Gastroesophageal sphincter (tissue), 4 donors: ENCODE results near the gene ADPGK. TPM values are rescaled to one million over a fixed set of nuclear protein-coding genes. Genes with fewer than 3 reads are reported as not detected.

Experiments used
- ATAC-seq: fragments of 150-250 bp; one replicate; pipeline ENCODE4 v1.9.1; 2016; ENCODE audit warnings: mild to moderate bottlenecking, moderate library complexity
- H3K27ac ChIP-seq, 4 donors: fragments of 200-600 bp; sonication (generic) in 3 of 4; 1 replicate in 3 of 4; 2 replicates in 1 of 4; pipeline ENCODE4 v1.5.1; 2016 to 2019
- H3K27me3 ChIP-seq: fragments of 200-600 bp; sonication (generic); one replicate; pipeline ENCODE4 v1.5.1; 2019
- H3K36me3 ChIP-seq, 2 donors: fragments of 200-600 bp; sonication (generic); one replicate each; pipeline ENCODE4 v1.5.1; 2019; ENCODE audit warnings: control low read depth in 1 of 2
- H3K4me1 ChIP-seq, 3 donors: fragments of 200-600 bp; sonication (generic); 1 replicate in 2 of 3; 2 replicates in 1 of 3; pipeline ENCODE4 v1.5.1; 2016 to 2019; ENCODE audit warnings: control low read depth in 2 of 3
- H3K4me3 ChIP-seq, 2 donors: fragments of 200-600 bp; sonication (generic); one replicate each; pipeline ENCODE4 v1.5.1; 2019; ENCODE audit warnings: mild to moderate bottlenecking in 1 of 2, moderate library complexity in 1 of 2
- H3K9me3 ChIP-seq, 3 donors: fragments of 200-600 bp; sonication (generic); one replicate each; pipeline ENCODE4 v1.5.1; 2017 to 2019; ENCODE audit warnings: control low read depth in 2 of 3
- EP300 ChIP-seq: sonication (generic); formaldehyde crosslinking; IDR thresholded peaks from one replicate; pipeline ENCODE4 v1.6.1; 2017; ENCODE audit warnings: antibody characterized with exemption, mild to moderate bottlenecking
- POLR2A ChIP-seq, 2 donors: fragments of 450-650 bp; IDR thresholded peaks; one replicate each; pipeline ENCODE4 v1.6.1; 2017; ENCODE audit warnings: antibody characterized with exemption in 2 of 2, mild to moderate bottlenecking in 2 of 2, moderate library complexity in 1 of 2
- POLR2AphosphoS5 ChIP-seq: sonication (generic); formaldehyde crosslinking; IDR thresholded peaks from one replicate; pipeline ENCODE4 v1.6.1; 2017; ENCODE audit warnings: antibody characterized with exemption
- WGBS, 2 donors: methylation state at CpG; one replicate each; pipeline ENCODE4 v1.1.5; 2018; ENCODE audit warnings: low coverage in 1 of 2; 5-methylcytosine and 5-hydroxymethylcytosine counted together
- total RNA-seq, 4 donors: library from RNA; depleted of rRNA; stranded (reverse); fragments of >200 nt; gene quantifications; one replicate each; pipeline ENCODE4 v1.1.0, GENCODE V29; 2016
- TF ChIP-seq, protein P1 (sequence below), 4 experiments: fragments of 200-600 bp in 2 of 4; fragments of 450-650 bp in 2 of 4; sonication (generic) in 1 of 4; IDR thresholded peaks; one replicate each; pipeline ENCODE4 v1.5.1; 2017 to 2019; ENCODE audit warnings: antibody characterized with exemption in 4 of 4, mild to moderate bottlenecking in 2 of 4, moderate library complexity in 2 of 4

ADPGK gene
- total RNA-seq, 4 donors from 2014 or later, result 19.7 to 52.1 (median 36.1) TPM

DNA sequence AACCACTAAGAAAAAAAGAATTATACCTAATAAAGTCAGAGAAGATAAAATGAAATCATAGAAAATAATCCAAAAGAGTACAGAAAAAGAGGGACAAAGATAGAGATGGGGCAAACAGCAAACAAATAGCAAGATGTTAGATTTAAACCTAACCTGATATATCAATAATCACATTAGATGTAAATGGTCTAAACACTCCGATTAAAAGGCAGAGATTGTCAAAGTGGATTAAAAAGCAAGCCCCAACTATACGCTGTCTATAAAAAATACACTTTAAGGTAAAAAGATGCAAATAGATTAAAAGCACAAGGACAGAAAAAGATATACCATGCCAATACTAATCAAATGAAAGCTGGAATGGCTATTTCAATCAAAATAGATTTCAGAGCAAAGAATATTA is 16.8 kb downstream of the ADPGK start:
- no peak overlapping the region for H3K27ac ChIP-seq
- no peak for ATAC-seq
- peaks cover 3 to 92% of the 10 kb centered on the region in 2 donors for H3K36me3 ChIP-seq
- H3K9me3 ChIP-seq, result peaks cover 0 to 22% (median 0%) of the 10 kb centered on the region in 3 donors
- TF ChIP-seq POLR2AphosphoS5, result no peak
- TF ChIP-seq, protein P1, sequence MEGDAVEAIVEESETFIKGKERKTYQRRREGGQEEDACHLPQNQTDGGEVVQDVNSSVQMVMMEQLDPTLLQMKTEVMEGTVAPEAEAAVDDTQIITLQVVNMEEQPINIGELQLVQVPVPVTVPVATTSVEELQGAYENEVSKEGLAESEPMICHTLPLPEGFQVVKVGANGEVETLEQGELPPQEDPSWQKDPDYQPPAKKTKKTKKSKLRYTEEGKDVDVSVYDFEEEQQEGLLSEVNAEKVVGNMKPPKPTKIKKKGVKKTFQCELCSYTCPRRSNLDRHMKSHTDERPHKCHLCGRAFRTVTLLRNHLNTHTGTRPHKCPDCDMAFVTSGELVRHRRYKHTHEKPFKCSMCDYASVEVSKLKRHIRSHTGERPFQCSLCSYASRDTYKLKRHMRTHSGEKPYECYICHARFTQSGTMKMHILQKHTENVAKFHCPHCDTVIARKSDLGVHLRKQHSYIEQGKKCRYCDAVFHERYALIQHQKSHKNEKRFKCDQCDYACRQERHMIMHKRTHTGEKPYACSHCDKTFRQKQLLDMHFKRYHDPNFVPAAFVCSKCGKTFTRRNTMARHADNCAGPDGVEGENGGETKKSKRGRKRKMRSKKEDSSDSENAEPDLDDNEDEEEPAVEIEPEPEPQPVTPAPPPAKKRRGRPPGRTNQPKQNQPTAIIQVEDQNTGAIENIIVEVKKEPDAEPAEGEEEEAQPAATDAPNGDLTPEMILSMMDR (IDR thresholded peaks at IDR 0.05), result no peak
- no peak overlapping the region for H3K4me3 ChIP-seq
- no peaks in the 10 kb centered on the region for H3K27me3 ChIP-seq
- H3K4me1 ChIP-seq, result no peaks in the 10 kb centered on the region
- WGBS, 2 donors, result 100% methylated on average over 2 of the region's 2 CpGs

DNA sequence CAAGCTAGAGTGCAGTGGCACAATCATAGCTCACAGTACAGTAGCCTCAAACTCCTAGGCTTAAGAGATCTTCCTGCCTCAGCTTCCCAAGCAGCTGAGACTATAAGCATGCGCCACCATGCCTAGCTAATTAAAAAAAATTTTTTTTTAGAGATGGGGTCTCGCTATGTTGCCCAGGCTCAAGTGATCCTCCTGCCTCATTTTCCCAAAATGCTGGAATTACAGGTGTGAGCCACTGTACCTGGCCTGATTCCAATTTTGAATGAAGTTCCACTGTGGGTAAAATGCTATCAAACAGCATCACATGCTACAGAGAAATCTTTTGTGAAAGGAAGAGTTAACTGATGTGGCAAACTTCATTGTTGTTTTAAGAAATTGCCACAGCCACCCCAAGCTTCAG is 17.5 kb downstream of the ADPGK start:
- Histone ChIP-seq H3K27ac (no peak overlapping the region), H3K27me3 (no peaks in the 10 kb centered on the region), H3K4me1 (no peaks in the 10 kb centered on the region), H3K9me3 (peaks cover 0 to 22% (median 0%) of the 10 kb centered on the region in 3 donors), H3K36me3 (peaks cover 0 to 92% of the 10 kb centered on the region in 2 donors), H3K4me3 (no peak overlapping the region)
- no peak for ATAC-seq
- TF ChIP-seq, protein P1 (IDR thresholded peaks at IDR 0.05), result no peak
- TF ChIP-seq POLR2AphosphoS5 (no peak), POLR2A (IDR thresholded peaks at IDR 0.05) (no peak), EP300 (no peak)
- WGBS, 2 donors, result 100% methylated on average over 1 to 2 of the region's 2 CpGs

DNA sequence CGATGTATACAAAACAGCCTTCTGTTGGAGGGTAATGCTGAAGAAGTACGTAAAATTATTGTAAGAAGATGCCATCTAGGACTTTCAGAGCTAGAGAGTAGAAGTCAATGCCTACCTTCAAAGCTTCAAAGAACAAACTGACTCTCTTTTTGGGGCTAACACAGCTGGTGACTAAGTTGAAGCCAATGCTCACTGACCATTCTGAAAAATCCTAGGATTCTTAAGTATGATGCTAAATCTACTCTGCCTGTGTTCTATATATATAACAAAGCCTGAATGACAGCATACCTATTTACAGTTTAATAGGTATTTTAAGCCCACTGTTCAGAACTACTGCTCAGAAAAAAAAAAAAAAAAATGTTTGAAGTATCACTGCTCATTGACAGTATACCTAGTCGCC is 18.9 kb downstream of the ADPGK start:
- H3K4me3 ChIP-seq, result no peak overlapping the region
- no peaks in the 10 kb centered on the region for H3K27me3 ChIP-seq
- peaks cover 0 to 22% (median 0%) of the 10 kb centered on the region in 3 donors for H3K9me3 ChIP-seq
- no peak for ATAC-seq
- WGBS, 2 donors, result 92 to 98% methylated on average over 3 of the region's 3 CpGs
- no peak for TF ChIP-seq EP300
- TF ChIP-seq POLR2AphosphoS5, result no peak
- TF ChIP-seq POLR2A (IDR thresholded peaks at IDR 0.05), result no peak
- TF ChIP-seq, protein P1 (IDR thresholded peaks at IDR 0.05), result no peak
- H3K4me1 ChIP-seq, result no peaks in the 10 kb centered on the region
- H3K27ac ChIP-seq, result no peak overlapping the region
- H3K36me3 ChIP-seq, result peaks cover 0 to 92% of the 10 kb centered on the region in 2 donors

DNA sequence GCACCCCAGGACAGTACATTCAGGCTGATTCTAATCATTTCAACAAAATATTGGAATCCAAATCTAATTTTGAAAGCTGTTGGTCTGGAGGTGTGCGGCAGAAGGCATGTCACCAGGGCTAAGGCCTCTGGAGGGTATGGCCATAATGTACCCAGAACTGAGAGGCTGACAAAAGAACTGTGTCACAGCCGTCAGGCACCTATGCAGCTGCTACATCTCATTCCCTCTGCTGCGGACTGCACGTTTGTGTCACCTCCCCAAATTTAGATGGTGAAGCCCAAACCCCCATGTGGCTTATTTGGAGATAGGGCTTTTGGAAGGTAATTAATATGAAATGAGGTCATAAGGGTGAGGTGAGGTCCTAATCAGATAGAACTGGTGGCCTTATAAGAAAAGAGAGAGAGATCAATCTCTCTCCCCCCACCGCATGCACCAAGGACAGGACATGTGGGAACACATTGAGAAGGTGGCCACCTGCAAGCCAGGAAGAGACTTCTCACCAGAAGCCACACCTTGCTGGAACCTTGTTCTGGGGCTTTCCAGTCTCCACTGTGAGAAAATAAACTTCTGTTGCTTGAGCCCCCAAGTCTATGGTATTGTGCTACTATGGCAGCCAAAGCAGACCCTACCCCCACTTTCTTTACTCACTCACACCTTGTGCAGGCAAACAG is 22.8 kb downstream of the ADPGK start:
- Histone ChIP-seq H3K27me3 (no peaks in the 10 kb centered on the region), H3K4me3 (no peak overlapping the region), H3K27ac (no peak overlapping the region), H3K9me3 (no peaks in the 10 kb centered on the region), H3K4me1 (no peaks in the 10 kb centered on the region), H3K36me3 (peaks cover 0 to 95% of the 10 kb centered on the region in 2 donors)
- TF ChIP-seq EP300 (no peak), POLR2A (IDR thresholded peaks at IDR 0.05) (no peak), POLR2AphosphoS5 (no peak)
- TF ChIP-seq, protein P1 (IDR thresholded peaks at IDR 0.05), result no peak
- 100% methylated on average over 2 to 3 of the region's 5 CpGs for WGBS, 2 donors
- no peak for ATAC-seq

DNA sequence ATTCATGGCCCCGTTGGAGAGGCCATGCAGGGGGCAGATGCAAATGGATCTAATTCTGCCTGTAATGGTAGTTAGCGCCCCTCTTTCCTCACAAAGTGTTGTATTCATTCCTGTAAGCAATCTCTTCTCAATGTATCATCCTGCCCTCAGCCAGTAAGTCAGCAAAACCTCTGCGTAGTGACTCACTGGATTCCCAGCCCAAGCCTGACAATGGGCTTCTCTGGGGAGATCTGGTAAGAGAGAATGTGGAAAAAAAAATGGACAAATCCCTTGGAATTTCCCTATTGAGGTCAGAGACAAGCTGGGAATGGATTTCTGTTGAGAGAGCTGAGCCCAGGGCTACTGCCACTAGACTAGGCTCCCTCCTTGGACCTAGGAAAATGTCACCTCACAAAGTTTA is 25.4 kb downstream of the ADPGK start:
- no peak overlapping the region for H3K27ac ChIP-seq
- no peak for TF ChIP-seq EP300
- no peak for TF ChIP-seq POLR2A (IDR thresholded peaks at IDR 0.05)
- TF ChIP-seq POLR2AphosphoS5, result no peak
- TF ChIP-seq, protein P1 (IDR thresholded peaks at IDR 0.05), result no peak
- no peak overlapping the region for H3K4me3 ChIP-seq
- WGBS, 2 donors, result 67% methylated on average over 1 of the region's 3 CpGs; no CpG with 5 or more reads in 1 of the 2 donors
- ATAC-seq, result no peak
- no peaks in the 10 kb centered on the region for H3K27me3 ChIP-seq
- H3K9me3 ChIP-seq, result no peaks in the 10 kb centered on the region
- no peaks in the 10 kb centered on the region for H3K4me1 ChIP-seq
- H3K36me3 ChIP-seq, result peaks cover 0 to 100% of the 10 kb centered on the region in 2 donors
